Measurements from ENCODE around the gene WWOX.

WWOX gene

GRCh38 chr16:78553268-78554039 is 454.0 kb downstream of the WWOX start:
- no peak for DNase-seq

GRCh38 chr16:78556421-78556820 is 457.0 kb downstream of the WWOX start:
- no peak for DNase-seq

- no peak for DNase-seq
Measured at GRCh38 chr16:78560997-78561396, 461.5 kb downstream of the WWOX start.

GRCh38 chr16:78562111-78562510 is 462.7 kb downstream of the WWOX start:
- DNase-seq, result no peak

GRCh38 chr16:78562650-78563049 is 463.2 kb downstream of the WWOX start:
- no peak for DNase-seq

- no peak for DNase-seq
Measured at GRCh38 chr16:78563905-78564304, 464.5 kb downstream of the WWOX start.

- DNase-seq, result peak; percentile 7
Measured at GRCh38 chr16:78566397-78567073, 467.1 kb downstream of the WWOX start.

GRCh38 chr16:78570399-78571141 is 471.1 kb downstream of the WWOX start:
- peak; percentile 44 for DNase-seq

GRCh38 chr16:78571434-78571833 is 472.0 kb downstream of the WWOX start:
- no peak for DNase-seq

- peak; percentile 32 for DNase-seq
Measured at GRCh38 chr16:78571898-78572358, 472.5 kb downstream of the WWOX start.

GRCh38 chr16:78574571-78574970 is 475.1 kb downstream of the WWOX start:
- no peak for DNase-seq

GRCh38 chr16:78576941-78577340 is 477.5 kb downstream of the WWOX start:
- DNase-seq, result peak; percentile 33

GRCh38 chr16:78577630-78578029 is 478.2 kb downstream of the WWOX start:
- no peak for DNase-seq

GRCh38 chr16:78579020-78579419 is 479.6 kb downstream of the WWOX start:
- no peak for DNase-seq

GRCh38 chr16:78583441-78583840 is 484.0 kb downstream of the WWOX start:
- no peak for DNase-seq

- no peak for DNase-seq
Measured at GRCh38 chr16:78584213-78584860, 484.9 kb downstream of the WWOX start.

- no peak for DNase-seq
Measured at GRCh38 chr16:78584991-78585390, 485.5 kb downstream of the WWOX start.

- DNase-seq, result no peak
Measured at GRCh38 chr16:78589331-78589730, 489.9 kb downstream of the WWOX start.

- DNase-seq, result no peak
Measured at GRCh38 chr16:78591682-78592103, 492.2 kb downstream of the WWOX start.

- no peak for DNase-seq
Measured at GRCh38 chr16:78592111-78592510, 492.7 kb downstream of the WWOX start.

- DNase-seq, result no peak
Measured at GRCh38 chr16:78593352-78593751, 493.9 kb downstream of the WWOX start.

GRCh38 chr16:78594191-78594590 is 494.7 kb downstream of the WWOX start:
- no peak for DNase-seq

- no peak for DNase-seq
Measured at GRCh38 chr16:78596348-78596995, 497.0 kb downstream of the WWOX start.

Measured in inflammatory macrophage treated with lipopolysaccharide for 4 hours (primary cell).